Measurements from ENCODE around the gene GREB1. TPM values are rescaled to one million over a fixed set of nuclear protein-coding genes. Genes with fewer than 3 reads are reported as not detected.

GREB1 gene
- total and polyA plus RNA-seq, 2 of the 13 experiments (the other 11 are each of a cell fraction or from before 2014, with no cell fraction given) = 31.3 to 61.2 TPM

- H2AFZ ChIP-seq (ENCODE audit: low read length) = no peak overlapping the region
- in situ Hi-C loops (cut with HindIII; ENCODE audit: extremely low pct_ligation_motif_present, low pct_unique_long_range_greater_than_20kb) = no loop called here
- H3K27ac ChIP-seq (ENCODE audit: extremely low read length, insufficient read depth, low read length) = no peak overlapping the region
- H3K36me3 ChIP-seq (replicated peaks in 1 of 2; ENCODE audit: control insufficient read depth in 1 of 2, insufficient read depth in 2 of 2, low read length in 2 of 2) = peaks cover 60 to 93% of the 10 kb centered on the region in 2 experiments
- no TSS peak for BruUV-seq (replicated peaks)
- 0 out of 4 replicates have a peak, but pooled peaks of 1 of the 2 experiments have one; percentile 22 for TF ChIP-seq POLR2A (IDR thresholded peaks at IDR 0.05; ENCODE audit: insufficient read depth in 1 of 2, low read depth in 2 of 2, low read length in 2 of 2)
- no peak for TF ChIP-seq CEBPG (CRISPR knock-in tag; IDR thresholded peaks at IDR 0.05)
- TF ChIP-seq MAFK (conservative IDR thresholded peaks at IDR 0.05 in 1 of 2, IDR thresholded peaks at IDR 0.05 in 1 of 2; ENCODE audit: low read length in 2 of 2) = peak; percentile 91 to 94
- TF ChIP-seq MAFF (IDR thresholded peaks at IDR 0.05; ENCODE audit: low read depth, low read length) = peak; percentile 88
- H3K4me2 ChIP-seq (ENCODE audit: low read depth, low read length) = no peak overlapping the region
- ChIA-PET POLR2A (interaction anchor here (1.2 kb wide), 1 partner anchor 79 kb away, joined by 3 read pairs; no protein-coding TSS in a partner anchor), CTCF (ENCODE audit: low intra/inter-chr PET ratio, low total read pairs) (no interaction called here)
- intact Hi-C loops (cut with micrococcal nuclease; ENCODE audit: unreplicated experiment) = no loop called here
- ATAC-seq = no peak
- 97% methylated on average over 22 of the region's 22 CpGs for WGBS (ENCODE audit: low lambda C conversion rate)
- H3K79me2 ChIP-seq (ENCODE audit: insufficient read depth, low read length) = no peaks in the 10 kb centered on the region
- no peak for DNase-seq (ENCODE audit: low spot score)
- H3K4me3 ChIP-seq (replicated peaks in 1 of 3; ENCODE audit: insufficient read depth in 1 of 3, low read depth in 2 of 3, low read length in 3 of 3) = no peak overlapping the region
- no peak for FAIRE-seq
- no peaks in the 10 kb centered on the region for H3K9me3 ChIP-seq (ENCODE audit: low read length)
- H4K20me1 ChIP-seq (ENCODE audit: insufficient read depth, low read length) = peaks cover 6% of the 10 kb centered on the region; the same call in 1 of the 2 replicates
- no peaks in the 10 kb centered on the region for H3K27me3 ChIP-seq (ENCODE audit: control insufficient read depth in 1 of 2, insufficient read depth in 2 of 2, low read length in 2 of 2)
- peaks cover 13% of the 10 kb centered on the region for H3K4me1 ChIP-seq (ENCODE audit: insufficient read depth, low read length)
- no peak overlapping the region for H3K9ac ChIP-seq (ENCODE audit: insufficient read depth, low read depth, low read length)
Measured at GRCh38 chr2:11578081-11578948, 44.5 kb downstream of the GREB1 start.

DNA sequence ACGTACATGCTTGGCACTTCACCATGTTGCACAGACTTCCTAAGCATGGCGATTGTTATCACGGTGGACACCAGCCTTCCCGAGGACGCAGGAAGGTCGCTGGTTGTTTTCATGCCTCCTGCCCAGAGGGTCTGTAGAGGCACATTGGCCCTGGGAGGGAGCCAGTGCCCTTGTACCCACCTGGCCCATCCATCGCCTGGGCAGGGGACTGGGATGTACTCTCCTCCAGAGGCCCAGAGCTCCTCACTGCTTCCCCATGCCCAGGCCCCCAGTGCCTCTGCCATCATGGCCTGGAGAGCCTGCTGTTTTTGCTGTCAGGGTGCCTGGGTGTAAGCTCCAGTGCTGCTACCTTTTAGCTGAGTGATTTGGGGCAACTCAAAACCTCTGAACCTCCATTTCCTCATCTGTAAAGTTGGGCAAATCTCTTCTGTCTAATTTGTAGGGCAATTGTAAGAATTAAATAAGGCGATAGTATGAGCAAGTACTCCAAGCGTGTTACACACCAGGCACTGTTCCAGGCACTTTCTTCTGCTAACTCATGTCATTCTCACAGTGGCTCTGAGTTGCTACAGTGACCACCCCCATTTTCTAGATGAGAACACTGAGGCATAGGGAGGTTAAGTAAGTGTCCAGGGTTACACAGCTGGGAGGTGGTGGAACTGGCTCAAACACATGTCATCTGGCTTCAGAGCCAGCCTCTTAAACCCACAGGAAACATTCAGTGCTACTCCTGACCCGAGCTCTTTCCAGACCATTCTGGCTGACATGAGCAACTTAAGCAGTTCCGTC is 45.3 kb downstream of the GREB1 start:
- peaks cover 10% of the 10 kb centered on the region; the same call in 1 of the 2 replicates for H4K20me1 ChIP-seq (ENCODE audit: insufficient read depth, low read length)
- ATAC-seq = no peak
- peak; percentile 69; the same call in 1 of the 2 replicates for TF ChIP-seq ZMYM3 (CRISPR knock-in tag; IDR thresholded peaks at IDR 0.05)
- no peak for TF ChIP-seq ARNT2 (CRISPR knock-in tag; IDR thresholded peaks at IDR 0.05; ENCODE audit: low read depth)
- TF ChIP-seq ZNF629 (CRISPR knock-in tag; conservative IDR thresholded peaks at IDR 0.05) = peak; percentile 86
- TF ChIP-seq AGO2 (optimal IDR thresholded peaks at IDR 0.05; ENCODE audit: low read depth, low read length) = peak; percentile 68
- TF ChIP-seq POLR2A (IDR thresholded peaks at IDR 0.05; ENCODE audit: insufficient read depth in 1 of 2, low read depth in 2 of 2, low read length in 2 of 2) = peak in 1 of 2 experiments; percentile 45; a peak in 1 of 4 replicates
- no peak for TF ChIP-seq NCOA5 (CRISPR knock-in tag; IDR thresholded peaks at IDR 0.05)
- no peak for TF ChIP-seq ZNF770 (CRISPR knock-in tag; IDR thresholded peaks at IDR 0.05)
- TF ChIP-seq IRF9 (CRISPR knock-in tag; IDR thresholded peaks at IDR 0.05; ENCODE audit: borderline replicate concordance) = 0 out of 2 replicates have a peak, but pooled peaks have one; percentile 57
- TF ChIP-seq SMAD9 (CRISPR knock-in tag; IDR thresholded peaks at IDR 0.05) = no peak

More for the DNA sequence above, 45.3 kb downstream of the GREB1 start:
- in situ Hi-C loops (cut with HindIII; ENCODE audit: extremely low pct_ligation_motif_present, low pct_unique_long_range_greater_than_20kb) = no loop called here
- Histone ChIP-seq H3K79me2 (ENCODE audit: insufficient read depth, low read length) (no peaks in the 10 kb centered on the region), H3K4me3 (replicated peaks in 1 of 3; ENCODE audit: insufficient read depth in 1 of 3, low read depth in 2 of 3, low read length in 3 of 3) (no peak overlapping the region), H3K27ac (ENCODE audit: extremely low read length, insufficient read depth, low read length) (no peak overlapping the region), H3K4me2 (ENCODE audit: low read depth, low read length) (no peak overlapping the region), H3K9me3 (ENCODE audit: low read length) (no peaks in the 10 kb centered on the region), H2AFZ (ENCODE audit: low read length) (no peak overlapping the region), H3K27me3 (ENCODE audit: control insufficient read depth in 1 of 2, insufficient read depth in 2 of 2, low read length in 2 of 2) (no peaks in the 10 kb centered on the region), H3K4me1 (ENCODE audit: insufficient read depth, low read length) (peaks cover 22% of the 10 kb centered on the region), H3K9ac (ENCODE audit: insufficient read depth, low read depth, low read length) (no peak overlapping the region), H3K36me3 (replicated peaks in 1 of 2; ENCODE audit: control insufficient read depth in 1 of 2, insufficient read depth in 2 of 2, low read length in 2 of 2) (peaks cover 57 to 85% of the 10 kb centered on the region in 2 experiments)
- DNase-seq (ENCODE audit: low spot score) = no peak
- FAIRE-seq = no peak
- 95% methylated on average over 11 of the region's 11 CpGs for WGBS (ENCODE audit: low lambda C conversion rate)
- no TSS peak for BruUV-seq (replicated peaks)
- CTCF ChIA-PET (ENCODE audit: low intra/inter-chr PET ratio, low total read pairs) = no interaction called here
- intact Hi-C loops (cut with micrococcal nuclease; ENCODE audit: unreplicated experiment) = no loop called here
- POLR2A ChIA-PET = interaction anchor here (1.2 kb wide), 1 partner anchor 80 kb away, joined by 3 read pairs; no protein-coding TSS in a partner anchor

Data from HepG2 (cell line).